Gastrocnemius medialis (tissue), 4 donors: ENCODE results near the gene POM121L2. TPM values are rescaled to one million over a fixed set of nuclear protein-coding genes. Genes with fewer than 3 reads are reported as not detected.
"Not testable (repeated sequence)": the region's sequence is repeated elsewhere in the genome, so short reads cannot be mapped to it uniquely, and the experiment has no call there.

ENCODE experiments used
- ATAC-seq, 2 donors: fragments of 150-250 bp; one replicate each; pipeline ENCODE4 v1.9.1; 2016
- DNase-seq, 2 donors: peaks; one replicate each; pipeline ENCODE4 v3.0.0-alpha.2; 2019
- H3K27ac ChIP-seq, 4 donors: fragments of 200-600 bp; sonication (generic); 1 replicate in 1 of 4; 2 replicates in 3 of 4; pipeline ENCODE4 v1.5.1; 2016 to 2018; ENCODE audit warnings: mild to moderate bottlenecking in 2 of 4, moderate library complexity in 1 of 4
- H3K27me3 ChIP-seq, 3 donors: fragments of 200-600 bp; sonication (generic) in 2 of 3; 1 replicate in 1 of 3; 2 replicates in 2 of 3; pipeline versions ENCODE4 v1.5.1 to v1.6.0; 2016 to 2019; ENCODE audit warnings: mild to moderate bottlenecking in 1 of 3, moderate library complexity in 1 of 3
- H3K36me3 ChIP-seq, 2 donors: fragments of 200-600 bp; sonication (generic) in 1 of 2; one replicate each; pipeline ENCODE4 v1.5.1; 2017 to 2018
- H3K4me1 ChIP-seq, 2 donors: fragments of 200-600 bp; sonication (generic) in 1 of 2; one replicate each; pipeline ENCODE4 v1.5.1; 2016 to 2017; ENCODE audit warnings: mild to moderate bottlenecking in 2 of 2
- H3K4me3 ChIP-seq, 4 donors: fragments of 200-600 bp; sonication (generic) in 3 of 4; 1 replicate in 1 of 4; 2 replicates in 3 of 4; pipeline ENCODE4 v1.5.1; 2016 to 2019; ENCODE audit warnings: mild to moderate bottlenecking in 2 of 4
- H3K9me3 ChIP-seq, 3 donors: fragments of 200-600 bp; sonication (generic) in 2 of 3; 1 replicate in 1 of 3; 2 replicates in 2 of 3; pipeline ENCODE4 v1.5.1; 2016 to 2019
- CTCF ChIP-seq, 5 experiments: fragments of 450-650 bp in 3 of 5; fragments of 200-600 bp in 2 of 5; sonication (generic) in 2 of 5; IDR thresholded peaks in 4 of 5; conservative IDR thresholded peaks in 1 of 5; 1 replicate in 4 of 5; 2 replicates in 1 of 5; pipeline ENCODE4 v1.5.1; 2016 to 2019; ENCODE audit warnings: antibody characterized with exemption in 5 of 5, mild to moderate bottlenecking in 3 of 5, moderate library complexity in 3 of 5
- POLR2A ChIP-seq, 2 donors: fragments of 450-650 bp; IDR thresholded peaks; one replicate each; pipeline ENCODE4 v1.6.1; 2017; ENCODE audit warnings: antibody characterized with exemption in 2 of 2, mild to moderate bottlenecking in 2 of 2, moderate library complexity in 2 of 2
- in situ Hi-C, 4 donors: fragments of 200-750 bp; cut with MboI; loops; one replicate each; pipeline versions ENCODE4 v1.15.0 to v1.8.0; 2017; ENCODE audit warnings: low sequenced_read_pairs in 4 of 4
- intact Hi-C: fragments of 100-400 bp; cut with DNase I; formaldehyde crosslinking; loops from one replicate; pipeline ENCODE4 v1.15.1; 2023; ENCODE audit warnings: low total_unique reads
- total RNA-seq, 4 donors: library from RNA; depleted of rRNA; stranded (reverse); fragments of >200 nt; gene quantifications; one replicate each; pipeline versions ENCODE4 v1.1.0 to v1.2.3, GENCODE V29; 2016

The POM121L2 gene
- total RNA-seq, 4 donors from 2014 or later: not detected

- no peak overlapping the region for H3K4me3 ChIP-seq
- in situ Hi-C loops (no loop called here), intact Hi-C loops (no loop called here)
- H3K27me3 ChIP-seq: peaks cover 0 to 46% (median 18%) of the 10 kb centered on the region in 3 donors
- no peak for TF ChIP-seq POLR2A (IDR thresholded peaks at IDR 0.05)
- no peak for TF ChIP-seq CTCF (IDR thresholded peaks at IDR 0.05 in 4 of 5, conservative IDR thresholded peaks at IDR 0.05 in 1 of 5)
- ATAC-seq: no peak
- no peaks in the 10 kb centered on the region for H3K4me1 ChIP-seq
- no peak for DNase-seq
- no peaks in the 10 kb centered on the region for H3K36me3 ChIP-seq
- H3K9me3 ChIP-seq: no peaks in the 10 kb centered on the region
- H3K27ac ChIP-seq: no peak overlapping the region
These were observed 43.3 kb downstream of the POM121L2 start for GRCh38 chr6:27268803-27269202.

- H3K4me1 ChIP-seq: no peaks in the 10 kb centered on the region
- DNase-seq (no peak), ATAC-seq (no peak)
- peaks cover 0 to 37% (median 18%) of the 10 kb centered on the region in 3 donors for H3K27me3 ChIP-seq
- no peaks in the 10 kb centered on the region for H3K9me3 ChIP-seq
- in situ Hi-C loops: no loop called here
- TF ChIP-seq POLR2A (IDR thresholded peaks at IDR 0.05) (no peak), CTCF (IDR thresholded peaks at IDR 0.05 in 4 of 5, conservative IDR thresholded peaks at IDR 0.05 in 1 of 5) (no peak)
- no peaks in the 10 kb centered on the region for H3K36me3 ChIP-seq
- intact Hi-C loops: no loop called here
- no peak overlapping the region for H3K4me3 ChIP-seq
- no peak overlapping the region for H3K27ac ChIP-seq
These were observed 44.1 kb downstream of the POM121L2 start for GRCh38 chr6:27267857-27268434.

GRCh38 chr6:27267003-27267402 is 45.1 kb downstream of the POM121L2 start:
- peaks cover 0 to 43% (median 26%) of the 10 kb centered on the region in 3 donors for H3K27me3 ChIP-seq
- intact Hi-C loops, H3K9me3 ChIP-seq, H3K4me1 ChIP-seq, H3K36me3 ChIP-seq, DNase-seq, ATAC-seq, in situ Hi-C loops, H3K4me3 ChIP-seq, H3K27ac ChIP-seq: not testable (repeated sequence)

- no peaks in the 10 kb centered on the region for H3K4me1 ChIP-seq
These were observed 48.2 kb downstream of the POM121L2 start for GRCh38 chr6:27263886-27264285.

GRCh38 chr6:27260836-27261375 is 51.2 kb downstream of the POM121L2 start:
- Histone ChIP-seq H3K36me3 (no peaks in the 10 kb centered on the region), H3K27ac (no peak overlapping the region), H3K9me3 (no peaks in the 10 kb centered on the region), H3K4me3 (no peak overlapping the region), H3K27me3 (peaks cover 18 to 42% (median 42%) of the 10 kb centered on the region in 3 donors), H3K4me1 (no peaks in the 10 kb centered on the region)
- intact Hi-C loops: no loop called here
- DNase-seq: no peak
- in situ Hi-C loops: no loop called here
- TF ChIP-seq POLR2A (IDR thresholded peaks at IDR 0.05) (no peak), CTCF (IDR thresholded peaks at IDR 0.05 in 4 of 5, conservative IDR thresholded peaks at IDR 0.05 in 1 of 5) (no peak)
- ATAC-seq: no peak

More at GRCh38 chr6:27263886-27264285, 48.2 kb downstream of the POM121L2 start:
- in situ Hi-C loops: no loop called here
- no peak for ATAC-seq
- Histone ChIP-seq H3K36me3 (no peaks in the 10 kb centered on the region), H3K27me3 (peaks cover 18 to 64% (median 43%) of the 10 kb centered on the region in 3 donors), H3K4me3 (no peak overlapping the region), H3K27ac (no peak overlapping the region), H3K9me3 (no peaks in the 10 kb centered on the region)
- DNase-seq: no peak
- no peak for TF ChIP-seq POLR2A (IDR thresholded peaks at IDR 0.05)
- TF ChIP-seq CTCF (IDR thresholded peaks at IDR 0.05 in 4 of 5, conservative IDR thresholded peaks at IDR 0.05 in 1 of 5): no peak
- intact Hi-C loops: no loop called here
